CD14-positive monocyte (primary cell): ENCODE measurements around the gene RPS6KA2. TPM values are rescaled to one million over a fixed set of nuclear protein-coding genes. Genes with fewer than 3 reads are reported as not detected.

ENCODE experiments used
- DNase-seq, 3 donors: peaks; one replicate each; pipeline ENCODE4 v3.0.0-alpha.2; 2011 to 2022
- H2AFZ ChIP-seq: 2 replicates; pipeline ENCODE4 v1.6.0; 2012; ENCODE audit warnings: mild to moderate bottlenecking, low read depth, low read length, inconsistent platforms; ENCODE audit not compliant: insufficient read depth, poor library complexity, severe bottlenecking
- H3K27ac ChIP-seq, 2 donors: 1 replicate in 1 of 2; 2 replicates in 1 of 2; pipeline ENCODE4 v1.5.1; 2012 to 2013; ENCODE audit warnings: low read length in 2 of 2, control low read depth in 1 of 2, inconsistent platforms in 1 of 2, low read depth in 1 of 2, mild to moderate bottlenecking in 1 of 2
- H3K27me3 ChIP-seq, 2 donors: one replicate each; pipeline versions ENCODE4 v1.6.0 to v1.6.1; 2011 to 2013; ENCODE audit warnings: low read length in 2 of 2; ENCODE audit not compliant: control insufficient read depth in 2 of 2, insufficient read depth in 2 of 2
- H3K36me3 ChIP-seq, 2 donors: replicated peaks in 1 of 2; 1 replicate in 1 of 2; 2 replicates in 1 of 2; pipeline versions ENCODE4 v1.5.1 to v1.6.1; 2012 to 2013; ENCODE audit warnings: low read length in 2 of 2, control low read depth in 1 of 2, inconsistent platforms in 1 of 2, mild to moderate bottlenecking in 1 of 2; ENCODE audit not compliant: insufficient read depth in 2 of 2, control insufficient read depth in 1 of 2
- H3K4me1 ChIP-seq, 2 donors: 1 replicate in 1 of 2; 2 replicates in 1 of 2; pipeline versions ENCODE4 v1.5.1 to v1.6.1; 2012 to 2013; ENCODE audit warnings: low read length in 2 of 2, control low read depth in 1 of 2, inconsistent platforms in 1 of 2, mild to moderate bottlenecking in 1 of 2, moderate library complexity in 1 of 2; ENCODE audit not compliant: insufficient read depth in 2 of 2, control insufficient read depth in 1 of 2
- H3K4me2 ChIP-seq: replicated peaks from 2 replicates; pipeline ENCODE3; 2012; ENCODE audit warnings: low read length, moderate library complexity, mild to moderate bottlenecking; ENCODE audit not compliant: poor library complexity, severe bottlenecking; ENCODE audit errors: extremely low read depth
- H3K4me3 ChIP-seq, 3 experiments: fragments of 200-600 bp in 1 of 3; sonication (generic) in 1 of 3; replicated peaks in 1 of 3; 1 replicate in 2 of 3; 2 replicates in 1 of 3; pipeline ENCODE4 v1.5.1; 2011 to 2013; ENCODE audit warnings: low read length in 3 of 3, mild to moderate bottlenecking in 3 of 3, control low read depth in 2 of 3, low read depth in 2 of 3, inconsistent platforms in 1 of 3, moderate library complexity in 1 of 3
- H3K79me2 ChIP-seq: 2 replicates; pipeline ENCODE4 v1.6.0; 2012; ENCODE audit warnings: mild to moderate bottlenecking, control low read depth, inconsistent platforms, low read length, moderate library complexity; ENCODE audit not compliant: insufficient read depth
- H3K9ac ChIP-seq: 2 replicates; pipeline ENCODE4 v1.6.0; 2017; ENCODE audit warnings: low read length, mild to moderate bottlenecking; ENCODE audit not compliant: insufficient read depth, poor library complexity, severe bottlenecking
- H3K9me3 ChIP-seq, 2 donors: replicated peaks in 1 of 2; 1 replicate in 1 of 2; 2 replicates in 1 of 2; pipeline versions ENCODE4 v1.5.1 to v1.6.1; 2012 to 2013; ENCODE audit warnings: low read length in 2 of 2, control low read depth in 1 of 2; ENCODE audit not compliant: control insufficient read depth in 1 of 2, insufficient read depth in 1 of 2
- H4K20me1 ChIP-seq: 2 replicates; pipeline ENCODE4 v1.6.0; 2012; ENCODE audit warnings: mild to moderate bottlenecking, low read length, control low read depth, moderate library complexity; ENCODE audit not compliant: insufficient read depth
- H3K27ac Mint-ChIP-seq, 7 donors: one replicate each; pipeline ENCODE4 v1.8.0; 2020; ENCODE audit warnings: mild to moderate bottlenecking in 7 of 7, mixed read lengths in 7 of 7, moderate library complexity in 6 of 7, inconsistent platforms in 2 of 7
- H3K27me3 Mint-ChIP-seq, 3 donors: one replicate each; pipeline ENCODE4 v1.8.0; 2021 to 2022; ENCODE audit warnings: low read depth in 3 of 3, mild to moderate bottlenecking in 3 of 3, mixed read lengths in 3 of 3, moderate library complexity in 3 of 3, inconsistent platforms in 1 of 3
- H3K36me3 Mint-ChIP-seq, 2 donors: one replicate each; pipeline ENCODE4 v1.8.0; 2020; ENCODE audit warnings: mixed read lengths in 2 of 2, inconsistent platforms in 1 of 2, mild to moderate bottlenecking in 1 of 2
- H3K4me1 Mint-ChIP-seq: one replicate; pipeline ENCODE4 v1.8.0; 2020; ENCODE audit warnings: mild to moderate bottlenecking, mixed read lengths
- H3K4me3 Mint-ChIP-seq, 2 donors: one replicate each; pipeline ENCODE4 v1.8.0; 2020; ENCODE audit warnings: mild to moderate bottlenecking in 2 of 2, mixed read lengths in 2 of 2, moderate library complexity in 1 of 2
- H3K9me3 Mint-ChIP-seq, 7 donors: one replicate each; pipeline ENCODE4 v1.8.0; 2020 to 2022; ENCODE audit warnings: mixed read lengths in 7 of 7, mild to moderate bottlenecking in 6 of 7, moderate library complexity in 6 of 7, inconsistent platforms in 2 of 7
- WGBS: methylation state at CpG from one replicate; pipeline ENCODE4 v1.1.5; 2013; ENCODE audit warnings: missing lambda C conversion rate; ENCODE audit not compliant: insufficient coverage; 5-methylcytosine and 5-hydroxymethylcytosine counted together
- intact Hi-C, 2 donors: fragments of 100-400 bp; cut with micrococcal nuclease; formaldehyde crosslinking; loops; one replicate each; pipeline versions ENCODE4 v1.15.0 to v1.15.1; 2023
- polyA plus RNA-seq, 3 donors: library from polyadenylated mRNA; depleted of rRNA in 1 of 3; unstranded in 2 of 3; stranded (reverse) in 1 of 3; fragments of 300-500 nt in 2 of 3; fragments of >200 nt in 1 of 3; fragmentation: Illumina TruSeq in 2 of 3; gene quantifications; 1 replicate in 2 of 3; 2 replicates in 1 of 3; pipeline ENCODE4 v1.2.3, GENCODE V29; 2012 to 2021
- TF ChIP-seq, protein P1 (sequence below): fragments of 200-600 bp; IDR thresholded peaks from one replicate; pipeline ENCODE4 v1.8.0; 2022; ENCODE audit warnings: antibody characterized with exemption, mild to moderate bottlenecking

The RPS6KA2 gene
- polyA plus RNA-seq, 3 donors = 1.4 to 3.1 (median 1.9) TPM

DNA sequence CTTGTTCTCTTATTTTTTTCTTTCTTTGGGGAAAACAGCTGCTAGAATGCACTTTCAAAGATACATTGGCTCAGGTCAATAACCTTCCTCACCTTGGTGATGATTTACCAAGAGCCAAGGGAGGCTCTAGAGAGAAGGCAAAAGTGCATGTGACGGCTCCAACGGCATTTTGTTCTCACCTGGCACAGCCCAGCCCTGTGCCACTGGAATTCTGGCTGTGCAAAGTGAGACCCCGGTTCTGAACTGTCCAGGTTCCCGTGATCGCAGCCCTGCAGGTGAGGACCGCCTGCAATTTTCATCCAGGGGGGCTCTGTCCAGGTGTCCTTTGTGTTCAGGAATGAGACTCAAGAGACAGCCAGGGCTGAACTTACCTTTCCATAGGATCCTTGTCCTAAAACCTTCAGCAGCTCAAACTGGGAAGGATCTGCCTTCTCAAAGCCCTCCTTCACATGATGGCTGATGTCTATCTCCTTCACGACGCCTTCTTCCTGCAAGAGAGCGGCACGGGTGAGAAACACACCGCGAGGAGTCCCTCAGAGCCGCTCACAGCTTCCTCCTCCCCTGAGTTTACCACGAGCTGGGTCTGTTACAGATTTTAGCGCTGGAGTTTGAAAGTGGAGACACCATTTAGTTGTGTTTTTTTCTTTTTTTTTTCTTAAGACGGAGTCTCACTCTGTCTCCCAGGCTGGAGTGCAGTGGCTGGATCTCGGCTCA, 88.6 kb downstream of the RPS6KA2 start:
- Histone ChIP-seq H3K27me3 (no peaks in the 10 kb centered on the region), H3K4me1 (peaks cover 0 to 4% of the 10 kb centered on the region in 2 donors), H3K4me3 (no peak overlapping the region), H3K79me2 (no peaks in the 10 kb centered on the region), H4K20me1 (no peaks in the 10 kb centered on the region), H3K36me3 (no peaks in the 10 kb centered on the region), H3K9ac (no peak overlapping the region), H3K9me3 (no peaks in the 10 kb centered on the region), H3K4me2 (no peak overlapping the region), H2AFZ (no peak overlapping the region), H3K27ac (no peak overlapping the region)
- no peak overlapping the region for H3K4me3 Mint-ChIP-seq
- TF ChIP-seq, protein P1, sequence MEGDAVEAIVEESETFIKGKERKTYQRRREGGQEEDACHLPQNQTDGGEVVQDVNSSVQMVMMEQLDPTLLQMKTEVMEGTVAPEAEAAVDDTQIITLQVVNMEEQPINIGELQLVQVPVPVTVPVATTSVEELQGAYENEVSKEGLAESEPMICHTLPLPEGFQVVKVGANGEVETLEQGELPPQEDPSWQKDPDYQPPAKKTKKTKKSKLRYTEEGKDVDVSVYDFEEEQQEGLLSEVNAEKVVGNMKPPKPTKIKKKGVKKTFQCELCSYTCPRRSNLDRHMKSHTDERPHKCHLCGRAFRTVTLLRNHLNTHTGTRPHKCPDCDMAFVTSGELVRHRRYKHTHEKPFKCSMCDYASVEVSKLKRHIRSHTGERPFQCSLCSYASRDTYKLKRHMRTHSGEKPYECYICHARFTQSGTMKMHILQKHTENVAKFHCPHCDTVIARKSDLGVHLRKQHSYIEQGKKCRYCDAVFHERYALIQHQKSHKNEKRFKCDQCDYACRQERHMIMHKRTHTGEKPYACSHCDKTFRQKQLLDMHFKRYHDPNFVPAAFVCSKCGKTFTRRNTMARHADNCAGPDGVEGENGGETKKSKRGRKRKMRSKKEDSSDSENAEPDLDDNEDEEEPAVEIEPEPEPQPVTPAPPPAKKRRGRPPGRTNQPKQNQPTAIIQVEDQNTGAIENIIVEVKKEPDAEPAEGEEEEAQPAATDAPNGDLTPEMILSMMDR = no peak
- H3K27ac Mint-ChIP-seq = no peak overlapping the region
- peaks cover 0 to 6% (median 5%) of the 10 kb centered on the region in 3 donors for H3K27me3 Mint-ChIP-seq
- peaks cover 18% of the 10 kb centered on the region for H3K4me1 Mint-ChIP-seq
- intact Hi-C loops = no loop called here
- DNase-seq = no peak
- H3K36me3 Mint-ChIP-seq = no peaks in the 10 kb centered on the region
- H3K9me3 Mint-ChIP-seq = peaks cover 0 to 5% (median 0%) of the 10 kb centered on the region in 7 donors
- WGBS = 98% methylated on average over 6 of the region's 17 CpGs

GRCh38 chr6:166534658-166535406, 92.2 kb downstream of the RPS6KA2 start:
- Mint-ChIP-seq H3K27ac (no peak overlapping the region), H3K4me3 (no peak overlapping the region)

More at GRCh38 chr6:166534658-166535406, 92.2 kb downstream of the RPS6KA2 start:
- Mint-ChIP-seq H3K27me3 (peaks cover 0 to 6% (median 5%) of the 10 kb centered on the region in 3 donors), H3K4me1 (peaks cover 3% of the 10 kb centered on the region), H3K9me3 (peaks cover 0 to 5% (median 0%) of the 10 kb centered on the region in 7 donors), H3K36me3 (peaks cover 0 to 5% of the 10 kb centered on the region in 2 donors)
- no peaks in the 10 kb centered on the region for H3K27me3 ChIP-seq
- TF ChIP-seq, protein P1 = no peak
- H4K20me1 ChIP-seq = no peaks in the 10 kb centered on the region
- no peak overlapping the region for H3K4me2 ChIP-seq
- no peaks in the 10 kb centered on the region for H3K9me3 ChIP-seq
- 97% methylated on average over 12 of the region's 17 CpGs for WGBS
- H3K4me1 ChIP-seq = no peaks in the 10 kb centered on the region
- DNase-seq = no peak
- H3K36me3 ChIP-seq = no peaks in the 10 kb centered on the region
- H2AFZ ChIP-seq = no peak overlapping the region
- H3K79me2 ChIP-seq = no peaks in the 10 kb centered on the region
- no peak overlapping the region for H3K27ac ChIP-seq
- H3K4me3 ChIP-seq = no peak overlapping the region
- intact Hi-C loops = no loop called here
- no peak overlapping the region for H3K9ac ChIP-seq
